ENCODE measurements around the gene RIPPLY3.
"Not testable (repeated sequence)": the region's sequence is repeated elsewhere in the genome, so short reads cannot be mapped to it uniquely, and the experiment has no call there.

RIPPLY3 gene

DNA sequence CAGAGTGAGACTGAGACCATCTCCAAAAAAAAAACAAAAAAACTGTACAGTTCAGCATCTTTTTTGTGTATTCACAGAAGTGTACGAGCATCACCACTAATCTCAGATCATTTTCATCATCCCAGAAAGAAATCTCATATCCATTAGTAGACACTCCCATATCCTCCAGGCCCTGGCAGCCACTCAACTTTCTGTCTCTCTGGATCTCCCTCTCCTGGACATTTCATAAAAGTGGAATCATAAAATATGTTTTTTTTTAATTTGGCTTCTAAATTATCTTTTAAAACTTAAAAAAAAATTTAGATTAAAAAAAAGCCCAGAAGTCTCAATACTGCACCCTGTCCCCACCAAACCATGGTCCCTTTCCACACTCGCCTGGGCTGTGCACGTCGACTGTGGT lies 22.1 kb downstream of the RIPPLY3 start:
- H3K4me3 ChIP-seq, result no peak overlapping the region
- no peaks in the 10 kb centered on the region for H3K36me3 ChIP-seq
- intact Hi-C loops (cut with DNase I; ENCODE audit: low total_unique reads), result no loop called here
- H3K9me3 ChIP-seq, result no peaks in the 10 kb centered on the region
- peaks cover 0 to 10% of the 10 kb centered on the region in 2 donors for H3K27me3 ChIP-seq
- DNase-seq, result no peak
- TF ChIP-seq, protein P1, sequence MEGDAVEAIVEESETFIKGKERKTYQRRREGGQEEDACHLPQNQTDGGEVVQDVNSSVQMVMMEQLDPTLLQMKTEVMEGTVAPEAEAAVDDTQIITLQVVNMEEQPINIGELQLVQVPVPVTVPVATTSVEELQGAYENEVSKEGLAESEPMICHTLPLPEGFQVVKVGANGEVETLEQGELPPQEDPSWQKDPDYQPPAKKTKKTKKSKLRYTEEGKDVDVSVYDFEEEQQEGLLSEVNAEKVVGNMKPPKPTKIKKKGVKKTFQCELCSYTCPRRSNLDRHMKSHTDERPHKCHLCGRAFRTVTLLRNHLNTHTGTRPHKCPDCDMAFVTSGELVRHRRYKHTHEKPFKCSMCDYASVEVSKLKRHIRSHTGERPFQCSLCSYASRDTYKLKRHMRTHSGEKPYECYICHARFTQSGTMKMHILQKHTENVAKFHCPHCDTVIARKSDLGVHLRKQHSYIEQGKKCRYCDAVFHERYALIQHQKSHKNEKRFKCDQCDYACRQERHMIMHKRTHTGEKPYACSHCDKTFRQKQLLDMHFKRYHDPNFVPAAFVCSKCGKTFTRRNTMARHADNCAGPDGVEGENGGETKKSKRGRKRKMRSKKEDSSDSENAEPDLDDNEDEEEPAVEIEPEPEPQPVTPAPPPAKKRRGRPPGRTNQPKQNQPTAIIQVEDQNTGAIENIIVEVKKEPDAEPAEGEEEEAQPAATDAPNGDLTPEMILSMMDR (IDR thresholded peaks at IDR 0.05), result no peak
- no peak overlapping the region for H3K27ac ChIP-seq
- no peaks in the 10 kb centered on the region for H3K4me1 ChIP-seq

- Histone ChIP-seq H3K9me3 (no peaks in the 10 kb centered on the region), H3K27me3 (peaks cover 0 to 10% of the 10 kb centered on the region in 2 donors), H3K36me3 (no peaks in the 10 kb centered on the region), H3K4me3 (no peak overlapping the region), H3K4me1 (no peaks in the 10 kb centered on the region), H3K27ac (no peak overlapping the region)
- no peak for DNase-seq
- intact Hi-C loops (cut with DNase I; ENCODE audit: low total_unique reads), result no loop called here
- TF ChIP-seq, protein P1 (IDR thresholded peaks at IDR 0.05), result no peak
Measured at GRCh38 chr21:37030864-37031263, 24.4 kb downstream of the RIPPLY3 start.

DNA sequence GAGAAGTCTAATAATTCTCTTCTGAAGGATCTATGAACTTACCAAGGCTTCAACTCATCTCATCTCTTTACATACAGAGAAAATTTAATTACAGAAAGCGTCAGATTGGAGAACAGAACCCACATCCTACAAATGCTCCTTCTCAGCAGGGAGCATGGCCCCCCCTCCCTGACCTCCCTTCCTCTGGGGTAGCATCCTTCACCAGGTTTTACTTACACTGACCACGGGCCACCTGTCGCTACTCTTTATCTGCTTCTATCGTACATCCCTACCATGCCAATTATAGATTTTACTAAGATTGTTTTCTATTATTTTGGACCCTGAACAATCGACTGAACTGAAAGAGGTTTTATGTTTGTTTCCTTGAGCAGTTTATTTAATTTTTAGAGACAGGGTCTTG lies 25.8 kb downstream of the RIPPLY3 start:
- TF ChIP-seq, protein P1 (IDR thresholded peaks at IDR 0.05), result no peak
- H3K4me1 ChIP-seq, result no peaks in the 10 kb centered on the region
- H3K4me3 ChIP-seq, result no peak overlapping the region
- intact Hi-C loops (cut with DNase I; ENCODE audit: low total_unique reads), result no loop called here
- H3K36me3 ChIP-seq, result no peaks in the 10 kb centered on the region
- H3K27ac ChIP-seq, result no peak overlapping the region
- DNase-seq, result no peak
- H3K27me3 ChIP-seq, result peaks cover 0 to 10% of the 10 kb centered on the region in 2 donors
- no peaks in the 10 kb centered on the region for H3K9me3 ChIP-seq

GRCh38 chr21:37032877-37033471 lies 26.5 kb downstream of the RIPPLY3 start:
- no peaks in the 10 kb centered on the region for H3K36me3 ChIP-seq
- H3K27ac ChIP-seq, result no peak overlapping the region
- H3K27me3 ChIP-seq, result peaks cover 0 to 10% of the 10 kb centered on the region in 2 donors
- intact Hi-C loops (cut with DNase I; ENCODE audit: low total_unique reads), result no loop called here
- no peak overlapping the region for H3K4me3 ChIP-seq
- no peak for DNase-seq
- no peaks in the 10 kb centered on the region for H3K4me1 ChIP-seq
- H3K9me3 ChIP-seq, result no peaks in the 10 kb centered on the region
- TF ChIP-seq, protein P1 (IDR thresholded peaks at IDR 0.05), result no peak

DNA sequence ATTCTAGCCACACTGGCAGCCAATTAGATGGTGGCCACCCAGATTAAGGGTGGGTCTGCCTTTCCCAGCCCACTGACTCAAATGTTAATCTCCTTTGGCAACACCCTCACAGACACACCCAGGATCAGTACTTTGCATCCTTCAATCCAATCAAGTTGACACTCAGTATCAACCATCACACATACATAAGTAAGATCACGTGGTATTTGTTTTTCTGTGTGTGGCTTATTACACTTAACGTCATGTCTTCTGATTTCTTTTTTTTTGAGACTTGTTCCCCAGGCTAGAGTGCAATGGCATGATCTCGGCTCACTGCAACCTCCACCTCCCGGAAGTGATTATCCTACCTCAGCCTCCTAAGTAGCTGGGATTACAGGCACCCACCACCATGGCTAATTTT lies 27.9 kb downstream of the RIPPLY3 start:
- H3K27me3 ChIP-seq; H3K9me3 ChIP-seq; DNase-seq; H3K4me1 ChIP-seq; H3K27ac ChIP-seq; H3K4me3 ChIP-seq; H3K36me3 ChIP-seq; intact Hi-C loops (cut with DNase I; ENCODE audit: low total_unique reads): not testable (repeated sequence)

GRCh38 chr21:37036177-37036576 lies 29.7 kb downstream of the RIPPLY3 start:
- Histone ChIP-seq H3K36me3 (no peaks in the 10 kb centered on the region), H3K27me3 (peaks cover 0 to 4% of the 10 kb centered on the region in 2 donors), H3K4me1 (no peaks in the 10 kb centered on the region), H3K9me3 (no peaks in the 10 kb centered on the region), H3K27ac (no peak overlapping the region), H3K4me3 (no peak overlapping the region)
- intact Hi-C loops (cut with DNase I; ENCODE audit: low total_unique reads), result no loop called here
- no peak for DNase-seq
- TF ChIP-seq, protein P1 (IDR thresholded peaks at IDR 0.05), result no peak

Data from tibial artery (tissue), 4 donors.